GM12874 (cell line): Measurements from ENCODE around the gene CDKN2D.

Source experiments
- CTCF ChIP-seq: IDR thresholded peaks from 2 replicates; pipeline ENCODE4 v1.5.1; 2011; ENCODE audit warnings: low read depth, mild to moderate bottlenecking, control low read depth, low read length, moderate library complexity; ENCODE audit not compliant: insufficient read depth

Gene CDKN2D

GRCh38 chr19:10518444-10519361 is 50.1 kb downstream of the CDKN2D start:
- TF ChIP-seq CTCF = no peak

DNA sequence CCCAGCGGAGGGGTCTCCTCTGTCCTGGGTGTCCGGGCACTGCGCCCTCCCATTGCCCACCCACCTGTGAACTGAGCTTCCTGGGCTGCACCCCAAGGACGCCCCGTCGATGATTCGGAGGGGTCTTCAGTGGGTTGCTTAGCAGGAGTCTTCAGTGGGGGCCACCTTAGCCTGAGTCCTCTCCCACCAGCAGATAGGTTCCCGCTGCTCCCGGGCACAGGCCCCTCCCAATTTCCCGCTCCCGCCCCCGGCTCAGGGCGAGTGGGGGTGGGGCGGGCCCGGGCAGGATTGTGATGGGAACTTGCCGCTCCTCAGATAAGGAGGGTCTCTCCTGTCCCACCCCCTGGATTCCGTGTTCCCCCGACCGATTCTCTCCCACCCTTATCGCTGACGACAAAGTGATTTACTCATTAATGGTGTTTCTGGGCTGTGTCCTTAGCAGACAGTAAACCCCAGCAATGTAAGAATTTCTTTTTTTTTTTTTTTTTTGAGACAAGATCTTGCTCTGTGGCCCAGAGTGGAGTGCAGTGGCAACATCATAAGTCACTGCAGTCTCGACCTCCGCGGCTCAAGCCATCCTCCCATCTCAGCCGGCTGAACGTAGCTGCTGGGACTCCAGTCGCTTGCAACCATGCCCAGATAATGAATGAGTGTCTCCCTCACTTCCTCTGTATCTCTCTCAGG is 50.9 kb downstream of the CDKN2D start:
- no peak for TF ChIP-seq CTCF

GRCh38 chr19:10517361-10517759 is 51.4 kb downstream of the CDKN2D start, which contains the start of gene S1PR5:
Gene S1PR5 (minus strand): TSS chr19:10517447. CDS start chr19:10515011, 2,436 bp downstream.
- no peak for TF ChIP-seq CTCF

- TF ChIP-seq CTCF = no peak
Measured at GRCh38 chr19:10516671-10517286, 52.0 kb downstream of the CDKN2D start.
